NK-92 (cell line): Measurements from ENCODE around the gene PGP.
"Not testable (repeated sequence)": the region's sequence is repeated elsewhere in the genome, so short reads cannot be mapped to it uniquely, and the experiment has no call there.

Source experiments
- DNase-seq: peaks from one replicate; lab custom pipeline; 2025; ENCODE audit not compliant: unreplicated experiment; lab: John Stamatoyannopoulos, UW

Gene PGP

DNA sequence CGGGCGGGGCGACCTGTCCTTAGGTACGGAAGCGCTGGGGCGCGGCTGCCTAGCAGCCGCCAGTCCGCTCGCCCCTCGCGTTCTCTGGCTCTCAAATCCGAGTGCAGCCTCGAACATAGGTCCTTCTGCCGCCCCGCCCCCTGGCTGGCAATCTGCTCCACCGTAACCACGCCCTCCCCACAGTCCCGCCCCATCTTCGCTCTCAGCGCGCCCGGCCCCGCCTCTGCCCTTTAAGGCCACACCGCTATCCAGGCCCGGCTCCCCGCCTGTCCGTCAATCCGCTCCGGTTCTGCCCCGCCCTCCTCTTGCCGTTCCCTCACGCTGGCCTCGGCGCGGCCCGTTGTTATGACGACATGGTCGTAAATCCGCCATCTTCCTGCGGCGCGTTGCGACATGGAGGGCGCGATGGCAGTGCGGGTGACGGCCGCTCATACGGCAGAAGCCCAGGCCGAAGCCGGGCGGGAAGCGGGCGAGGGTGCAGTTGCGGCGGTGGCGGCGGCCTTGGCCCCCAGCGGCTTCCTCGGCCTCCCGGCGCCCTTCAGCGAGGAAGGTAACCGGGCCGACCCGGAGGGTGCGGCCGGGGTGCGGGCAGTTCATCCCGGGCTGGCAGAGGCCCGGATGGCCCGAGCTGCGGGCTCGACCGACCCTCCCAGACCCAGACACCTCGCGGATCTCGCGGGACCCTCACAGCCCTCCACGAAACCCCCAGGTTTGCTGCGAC lies 8.7 kb upstream of the PGP start, which contains the start of gene E4F1:
Gene E4F1 (plus strand): TSS at position 371 of the 721 bp plus-strand sequence. CDS start 23 bp downstream, at position 394.
- DNase-seq: peak; percentile 89

GRCh38 chr16:2216330-2216729 lies 1.7 kb upstream of the PGP start:
- DNase-seq: no peak

DNA sequence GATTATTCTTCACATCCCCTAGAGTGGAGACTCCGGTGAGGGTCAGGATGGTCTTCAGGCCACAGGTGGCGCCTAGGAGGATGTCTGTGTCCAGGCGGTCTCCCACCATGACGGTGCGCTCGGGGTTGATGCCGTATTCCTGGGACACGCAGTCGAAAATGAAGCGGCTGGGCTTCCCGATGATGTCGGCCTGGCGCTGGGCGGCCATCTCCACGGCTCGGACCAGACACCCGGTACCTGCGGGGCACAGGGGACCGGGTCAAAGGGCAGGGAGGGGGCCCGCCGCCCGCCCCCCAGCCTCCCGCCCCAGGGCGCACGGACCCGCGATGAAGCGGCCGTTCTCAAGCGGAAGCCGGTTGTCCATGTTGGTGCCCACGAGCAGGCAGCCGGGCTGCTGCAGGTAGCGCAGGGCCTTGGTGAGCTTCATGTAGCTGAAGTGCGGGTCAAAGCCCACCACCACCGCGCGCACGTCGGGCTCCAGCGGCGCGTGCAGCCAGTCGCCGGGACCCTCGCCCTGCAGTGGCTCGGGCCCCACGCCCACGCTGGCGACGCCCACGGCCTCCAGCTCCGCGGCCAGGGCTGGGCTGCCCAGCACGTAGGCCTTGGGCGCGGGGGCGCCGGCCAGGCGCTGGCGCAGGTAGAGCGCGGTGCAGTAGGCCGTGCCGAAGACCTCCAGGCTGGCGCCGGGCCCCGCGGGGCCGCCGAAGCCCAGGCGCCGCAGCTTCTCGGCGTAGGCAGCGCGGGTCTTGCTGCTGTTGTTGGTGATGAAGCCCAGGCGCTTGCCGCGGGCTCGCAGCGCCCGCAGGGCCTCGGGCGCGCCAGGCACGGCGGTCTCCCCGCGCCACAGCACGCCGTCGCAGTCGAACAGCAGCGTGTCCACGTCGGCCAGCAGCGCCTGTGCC lies 572 bp downstream of the PGP start:
- no peak for DNase-seq

DNA sequence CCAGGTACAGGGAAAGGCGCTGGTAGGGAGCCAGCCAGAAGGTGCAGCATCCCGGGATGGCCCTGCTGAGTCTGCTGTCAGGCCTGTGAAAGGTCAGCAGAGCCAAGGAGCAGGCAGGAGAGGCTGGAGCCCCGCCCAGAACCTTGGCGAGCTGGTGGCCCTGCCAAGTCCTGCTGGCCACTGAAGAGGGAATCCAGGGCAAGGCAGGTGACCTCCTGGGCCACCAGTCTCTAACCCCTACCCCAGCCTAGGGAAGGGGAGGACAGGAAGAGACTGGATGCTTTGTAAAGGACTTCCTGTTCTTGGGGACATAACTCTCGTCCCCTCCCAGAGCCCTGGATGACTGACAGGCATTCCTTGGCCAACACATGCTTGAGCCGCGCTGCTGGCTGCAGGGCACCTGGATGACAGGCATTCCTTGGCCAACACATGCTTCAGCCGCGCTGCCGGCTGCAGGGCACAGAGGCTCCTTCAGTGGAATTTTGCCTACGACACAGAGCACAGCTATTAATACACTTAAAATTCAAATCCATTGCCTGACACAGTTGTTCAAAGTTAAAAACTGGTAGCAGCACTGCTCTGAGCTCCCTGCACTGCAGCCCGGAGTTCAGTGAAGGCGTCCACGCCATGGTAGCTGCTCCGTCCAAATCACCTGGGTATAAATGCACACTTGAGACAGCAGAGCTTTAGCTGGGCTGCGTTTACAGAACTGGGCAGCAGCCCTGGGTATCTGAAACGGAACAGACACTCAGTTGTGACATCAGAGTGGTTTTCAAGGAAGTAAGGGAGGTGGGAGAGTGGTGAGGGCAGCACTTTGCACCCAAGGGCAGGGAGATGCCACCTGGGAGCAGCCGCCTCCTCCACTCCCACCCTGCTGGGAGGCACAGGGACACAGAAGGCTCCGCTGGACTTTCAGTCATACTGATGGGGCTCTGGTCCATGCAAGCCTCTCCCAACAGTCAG lies 2.0 kb downstream of the PGP start:
- no peak for DNase-seq

DNA sequence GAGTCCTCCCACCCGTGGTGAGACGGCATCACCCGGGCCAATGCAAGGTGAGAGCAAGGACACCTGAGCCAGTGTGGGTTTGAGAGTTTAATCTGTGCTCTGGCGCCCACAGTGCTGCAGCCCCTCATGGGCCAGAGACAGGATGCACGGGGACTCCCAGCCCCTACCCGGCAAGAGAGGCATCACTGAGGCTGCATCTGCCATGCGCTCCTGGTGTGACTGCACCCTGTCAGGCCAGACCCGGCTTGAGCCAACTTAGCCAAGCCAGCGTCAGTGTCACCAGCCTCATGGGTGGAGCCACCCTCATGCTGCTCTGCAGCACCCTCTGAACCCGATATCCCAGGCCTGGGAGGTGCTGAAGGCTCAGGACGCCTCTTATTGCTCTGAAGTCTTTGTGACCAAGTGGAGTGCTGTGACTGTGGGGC lies 2.7 kb downstream of the PGP start:
- DNase-seq: no peak

DNA sequence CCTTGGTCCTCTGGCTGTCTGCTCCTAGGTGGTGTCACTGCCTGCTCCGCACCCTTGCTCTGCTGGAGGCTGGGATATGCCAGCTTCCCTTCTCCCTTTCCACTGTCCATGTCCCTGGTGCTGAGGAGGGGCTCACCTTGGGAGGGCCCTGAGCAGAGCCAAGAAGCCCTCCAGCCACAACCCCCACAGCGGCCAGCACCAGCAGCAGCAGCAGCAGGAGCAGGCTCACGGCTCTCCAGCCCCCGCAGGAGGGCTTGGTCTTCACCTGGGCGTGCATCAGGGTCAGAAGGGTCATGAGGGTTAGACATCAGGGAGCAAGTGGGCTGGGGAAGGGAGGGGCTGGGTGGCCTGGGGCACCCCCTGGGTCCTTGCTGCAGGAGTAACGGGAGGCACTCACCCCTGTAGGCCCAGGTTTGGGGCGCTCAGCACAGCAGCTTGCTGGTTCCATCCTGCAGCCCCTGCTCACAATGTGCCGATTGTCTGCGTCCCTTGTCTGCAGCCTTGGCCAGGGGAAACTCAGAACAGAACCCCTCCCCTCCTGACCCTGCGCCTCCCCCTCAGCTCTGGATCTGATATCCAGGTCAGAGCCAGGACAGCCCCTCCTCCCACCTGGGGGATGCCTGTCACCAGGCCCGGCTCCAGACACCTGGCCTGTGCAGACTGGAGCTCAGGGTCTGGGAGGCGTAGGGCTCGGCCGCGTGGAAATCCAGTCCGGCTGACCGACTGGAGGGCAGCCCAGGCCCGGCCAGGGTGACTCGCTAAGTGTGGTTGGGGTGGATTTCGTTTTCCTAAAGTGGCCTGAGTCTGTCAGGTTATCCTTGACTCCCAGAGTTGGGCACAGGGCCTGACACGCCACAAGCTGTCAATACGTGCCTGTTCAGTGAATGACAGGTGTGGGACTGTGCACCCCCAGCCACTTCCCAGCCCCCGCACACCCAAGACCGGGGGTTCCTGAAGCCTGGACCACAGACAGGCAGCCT lies 4.0 kb downstream of the PGP start, which contains the start of gene BRICD5:
Gene BRICD5 (minus strand): TSS at position 478 of the 980 bp plus-strand sequence. CDS start 30 bp downstream, at position 448.
- DNase-seq: no peak

- DNase-seq: no peak
These were observed 4.7 kb downstream of the PGP start for GRCh38 chr16:2210009-2210332.

DNA sequence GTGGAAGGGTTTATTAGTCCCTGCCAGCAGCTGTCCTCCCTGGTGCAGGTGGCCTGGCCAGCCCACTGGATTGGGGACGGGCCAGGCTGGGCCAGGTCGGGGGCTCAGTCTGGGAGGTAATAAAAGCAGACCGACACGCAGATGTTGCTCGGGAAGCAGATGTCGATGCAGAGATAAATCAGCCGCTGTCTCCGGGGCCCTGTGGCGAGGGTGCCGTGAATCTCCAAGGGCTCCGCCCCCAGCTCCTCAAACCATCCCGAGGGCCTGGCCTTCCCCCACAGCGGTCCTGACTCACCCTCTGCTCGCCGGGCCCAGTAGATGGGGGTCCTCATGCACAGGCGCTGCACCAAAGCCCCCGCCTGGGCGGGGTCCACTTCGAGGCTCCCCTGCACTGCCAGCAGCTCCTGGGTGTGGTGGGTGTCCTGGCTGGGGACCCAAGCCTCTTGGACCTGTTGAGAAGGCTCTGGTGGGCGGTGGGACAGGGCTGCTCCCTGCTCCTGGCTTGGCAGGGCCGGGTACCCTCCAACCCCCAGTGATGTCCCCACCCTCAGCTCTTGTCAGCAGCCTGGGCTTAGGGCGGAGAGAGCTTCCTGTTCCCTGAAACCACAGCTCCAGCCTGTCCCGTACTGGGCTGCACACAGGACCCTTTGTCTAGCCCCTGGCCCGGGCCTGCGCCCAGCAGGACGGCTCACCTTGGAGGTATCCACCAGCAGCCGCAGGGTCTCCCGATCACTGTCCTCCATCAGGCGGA lies 5.2 kb downstream of the PGP start:
- DNase-seq: no peak

DNA sequence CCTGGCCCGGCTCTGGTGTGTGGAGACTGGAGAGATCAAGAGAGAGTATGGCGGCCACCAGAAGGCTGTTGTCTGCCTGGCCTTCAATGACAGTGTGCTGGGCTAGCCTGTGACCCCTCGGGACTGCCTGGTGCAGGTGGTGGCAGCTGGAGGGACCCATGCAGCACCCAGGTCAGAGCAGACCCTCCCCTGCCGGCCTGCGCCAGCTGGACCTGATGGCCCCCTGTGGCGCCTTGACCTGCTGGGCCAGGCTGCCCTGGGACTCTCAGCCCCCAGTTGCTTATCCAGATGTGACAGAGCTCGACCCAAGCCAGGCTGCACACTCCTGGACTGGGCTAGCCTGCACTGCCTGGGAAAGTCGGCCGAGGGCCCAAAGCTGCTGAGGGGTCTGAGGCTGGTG lies 5.9 kb downstream of the PGP start:
- DNase-seq: no peak

GRCh38 chr16:2208308-2208707 lies 6.3 kb downstream of the PGP start:
- no peak for DNase-seq

- no peak for DNase-seq
These were observed 6.8 kb downstream of the PGP start for GRCh38 chr16:2207872-2208271.

DNA sequence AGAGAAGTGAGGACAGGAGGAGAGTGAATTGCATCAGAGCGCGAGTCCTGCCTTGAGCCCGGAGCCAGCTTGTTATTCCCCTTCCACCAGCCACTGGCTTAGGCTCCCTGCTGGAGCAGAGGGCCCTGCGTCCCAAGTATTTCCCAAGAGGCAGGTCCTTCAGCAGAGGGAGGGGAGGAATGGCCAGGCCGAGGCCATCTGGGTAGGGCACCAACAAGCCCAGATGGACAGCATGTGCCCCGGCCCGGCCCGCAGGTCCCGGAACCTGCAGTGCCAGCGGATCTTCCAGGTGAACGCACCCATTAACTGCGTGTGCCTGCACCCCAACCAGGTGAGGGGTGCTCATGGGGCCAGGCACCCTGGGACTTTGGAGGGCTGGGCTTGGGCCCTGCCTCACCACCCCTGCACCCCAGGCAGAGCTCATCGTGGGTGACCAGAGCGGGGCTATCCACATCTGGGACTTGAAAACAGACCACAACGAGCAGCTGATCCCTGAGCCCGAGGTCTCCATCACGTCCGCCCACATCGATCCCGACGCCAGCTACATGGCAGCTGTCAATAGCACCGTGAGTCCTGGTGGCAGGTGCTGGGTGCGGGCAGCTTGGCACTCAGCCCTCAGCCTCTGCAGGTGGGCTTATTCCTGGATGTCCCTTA lies 7.7 kb downstream of the PGP start:
- DNase-seq: no peak

DNA sequence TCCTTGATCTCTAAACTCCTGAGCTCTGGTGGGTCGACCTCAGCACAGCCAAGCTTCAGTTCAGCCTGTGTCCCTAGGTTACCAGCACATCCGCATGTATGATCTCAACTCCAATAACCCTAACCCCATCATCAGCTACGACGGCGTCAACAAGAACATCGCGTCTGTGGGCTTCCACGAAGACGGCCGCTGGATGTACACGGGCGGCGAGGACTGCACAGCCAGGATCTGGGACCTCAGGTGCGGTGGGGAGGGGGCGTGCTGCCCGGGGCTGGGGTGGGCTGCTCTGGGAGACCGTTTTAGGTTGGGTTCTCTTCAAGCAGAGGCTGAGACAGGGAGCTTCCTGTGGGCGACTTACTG lies 8.2 kb downstream of the PGP start:
- no peak for DNase-seq

DNA sequence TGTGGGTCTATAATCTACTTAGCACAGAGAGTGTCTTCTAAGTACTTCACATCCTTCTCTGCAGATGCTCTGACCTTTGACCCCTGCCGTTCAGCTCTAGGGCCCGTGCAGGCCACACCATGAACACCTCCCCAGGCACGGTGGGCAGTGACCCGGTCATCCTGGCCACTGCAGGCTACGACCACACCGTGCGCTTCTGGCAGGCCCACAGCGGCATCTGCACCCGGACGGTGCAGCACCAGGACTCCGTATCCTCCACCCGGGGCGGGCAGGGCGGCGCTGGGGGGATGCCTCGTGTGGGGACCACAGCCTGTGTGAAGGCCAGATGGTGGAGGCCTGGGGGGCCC lies 8.7 kb downstream of the PGP start:
- DNase-seq: no peak

- no peak for DNase-seq
These were observed 9.3 kb downstream of the PGP start, which contains the start of gene MLST8 for GRCh38 chr16:2205104-2205966. Gene MLST8, plus strand, starts transcription at chr16:2205454. Its CDS starts 632 bp downstream, at chr16:2206086.

GRCh38 chr16:2204416-2205103 lies 10.1 kb downstream of the PGP start:
- no peak for DNase-seq

- not testable (repeated sequence) for DNase-seq
These were observed 11.4 kb downstream of the PGP start for GRCh38 chr16:2203119-2203688.
